GM19238 (cell line): Measurements from ENCODE around the gene REST.
A peak's percentile ranks its signal among the peaks of the same experiment; 100 is the strongest.
"Not testable (repeated sequence)": the region's sequence is repeated elsewhere in the genome, so short reads cannot be mapped to it uniquely, and the experiment has no call there.

Experiments
- DNase-seq: peaks from one replicate; pipeline ENCODE4 v3.0.0; 2011; ENCODE audit warnings: low spot score; ENCODE audit not compliant: insufficient read length

The REST gene

DNA sequence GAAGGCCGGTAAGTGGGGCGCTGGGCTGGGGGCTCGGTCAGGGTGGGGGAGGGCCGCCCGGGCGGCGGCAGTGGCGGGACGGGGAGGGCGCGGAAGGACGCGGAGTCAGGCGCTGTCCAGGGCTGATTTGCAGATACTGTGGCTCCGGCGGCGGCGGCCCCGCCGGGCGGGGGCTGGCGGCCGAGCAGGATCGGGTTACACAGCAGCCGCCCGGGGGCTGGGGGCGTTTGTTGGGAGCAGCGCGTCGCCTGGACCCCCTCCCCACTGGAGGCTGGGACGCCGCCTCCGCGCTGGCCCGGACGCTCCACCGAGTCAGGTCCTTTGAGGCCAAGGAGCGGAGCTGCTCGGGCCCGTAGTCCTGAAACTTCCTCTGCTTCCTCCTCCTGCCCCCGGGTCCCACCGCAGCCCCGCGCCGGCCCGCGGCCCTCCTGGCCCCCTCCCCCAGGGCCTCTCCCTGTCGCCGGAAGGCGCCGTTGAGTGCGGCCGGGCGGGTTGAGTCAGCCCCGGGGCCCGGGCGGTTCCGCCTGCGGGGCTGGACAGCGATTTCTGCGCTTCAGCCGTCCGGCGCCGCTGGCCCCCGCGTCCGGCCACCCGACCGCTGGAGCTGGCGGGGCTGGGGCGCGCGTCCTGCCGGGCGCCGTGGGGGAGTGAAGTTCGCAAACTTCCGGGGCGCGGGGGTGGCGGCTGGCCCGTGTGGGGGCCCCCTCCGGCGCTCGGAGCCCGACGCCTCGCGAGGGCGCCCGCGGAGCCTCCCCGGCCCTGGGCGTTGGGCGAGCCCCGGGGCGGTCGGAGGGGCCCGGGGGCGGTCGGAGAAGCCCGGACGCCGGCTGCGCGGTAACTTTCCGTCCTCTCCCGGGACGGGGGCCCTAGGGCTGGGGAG lies 746 bp downstream of the REST start:
- peak; percentile 83 for DNase-seq

DNA sequence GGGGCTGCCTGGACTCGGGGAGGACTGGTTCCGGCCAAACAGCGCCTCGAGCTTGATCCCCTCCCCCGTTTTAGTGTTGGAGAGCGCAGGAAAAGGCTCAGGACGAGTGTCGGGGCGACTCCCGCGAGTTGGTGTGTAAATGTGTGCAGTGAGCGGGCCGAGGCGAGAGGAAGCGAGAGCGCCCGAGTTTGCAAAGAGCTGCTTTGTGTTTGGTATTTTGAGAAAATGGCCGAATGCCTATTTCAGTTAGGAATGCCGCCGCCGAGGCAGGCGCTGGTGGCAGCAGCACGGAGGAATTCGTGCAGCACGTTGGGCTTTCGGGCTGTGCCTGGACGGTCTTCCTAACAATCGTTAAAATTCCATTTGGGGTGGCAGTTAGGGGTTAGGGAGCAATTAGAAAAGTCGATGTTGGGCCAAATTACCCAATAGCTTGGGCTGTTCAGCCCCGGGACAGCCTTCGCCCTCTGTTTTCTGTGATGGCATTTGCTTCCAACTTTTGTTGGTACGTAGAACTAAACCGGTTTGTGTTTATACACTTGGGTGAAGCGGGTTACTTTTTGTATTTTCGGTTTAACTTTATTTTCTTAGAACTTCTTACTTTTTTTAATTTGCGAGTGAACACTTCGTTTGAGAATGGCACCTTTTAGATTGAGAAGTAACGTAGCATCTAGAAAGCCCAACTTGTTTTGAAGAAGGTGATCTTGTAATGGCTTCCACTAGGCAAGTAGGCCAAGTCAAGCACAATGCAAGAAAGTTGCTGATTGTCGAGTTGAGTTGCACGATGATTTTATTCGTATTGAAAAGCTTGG lies 1.6 kb downstream of the REST start:
- peak; percentile 56 for DNase-seq

DNA sequence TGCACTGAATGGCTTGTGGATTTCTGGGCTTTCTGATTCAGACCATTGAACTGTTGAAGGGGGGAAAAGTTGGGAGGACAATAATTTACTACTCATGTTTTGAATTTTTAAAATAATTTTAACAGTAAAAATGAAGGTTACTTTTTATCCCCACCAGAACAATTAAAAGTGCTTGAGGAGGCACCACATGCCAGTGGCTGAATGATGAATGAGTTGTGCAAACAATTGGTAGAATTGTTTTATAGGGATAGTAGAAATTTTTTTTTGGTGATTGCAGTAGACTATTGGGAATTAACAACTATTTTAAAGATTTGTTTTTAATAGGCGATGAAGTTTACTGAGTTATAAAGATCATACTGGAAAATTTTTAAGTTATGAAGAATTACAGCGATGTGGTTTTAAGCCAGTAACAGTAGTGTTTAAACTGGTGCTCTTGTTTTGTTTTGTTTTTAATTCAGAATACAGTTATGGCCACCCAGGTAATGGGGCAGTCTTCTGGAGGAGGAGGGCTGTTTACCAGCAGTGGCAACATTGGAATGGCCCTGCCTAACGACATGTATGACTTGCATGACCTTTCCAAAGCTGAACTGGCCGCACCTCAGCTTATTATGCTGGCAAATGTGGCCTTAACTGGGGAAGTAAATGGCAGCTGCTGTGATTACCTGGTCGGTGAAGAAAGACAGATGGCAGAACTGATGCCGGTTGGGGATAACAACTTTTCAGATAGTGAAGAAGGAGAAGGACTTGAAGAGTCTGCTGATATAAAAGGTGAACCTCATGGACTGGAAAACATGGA lies 2.7 kb downstream of the REST start:
- DNase-seq = no peak

GRCh38 chr4:56914336-56914735 lies 6.6 kb downstream of the REST start:
- no peak for DNase-seq

DNA sequence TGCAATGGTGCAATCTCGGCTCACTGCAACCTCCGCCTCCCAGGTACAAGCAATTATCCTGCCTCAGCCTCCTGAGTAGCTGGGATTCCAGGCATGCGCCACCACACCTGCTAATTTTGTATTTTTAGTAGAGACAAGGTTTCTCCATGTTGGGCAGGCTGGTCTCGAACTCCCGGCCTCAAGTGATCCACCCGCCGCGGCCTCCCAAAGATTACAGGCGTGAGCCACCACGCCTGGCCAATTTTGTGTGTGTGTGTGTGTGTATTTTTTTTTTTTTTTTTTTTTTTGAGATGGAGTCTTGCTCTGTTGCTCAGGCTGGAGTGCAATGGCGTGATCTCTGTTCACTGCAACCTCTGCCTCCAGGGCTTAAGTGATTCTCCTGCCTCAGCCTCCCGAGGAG lies 7.3 kb downstream of the REST start:
- not testable (repeated sequence) for DNase-seq

GRCh38 chr4:56927196-56927595 lies 19.5 kb downstream of the REST start:
- no peak for DNase-seq

- DNase-seq = no peak
These were observed 22.9 kb downstream of the REST start for GRCh38 chr4:56930638-56931037.

DNA sequence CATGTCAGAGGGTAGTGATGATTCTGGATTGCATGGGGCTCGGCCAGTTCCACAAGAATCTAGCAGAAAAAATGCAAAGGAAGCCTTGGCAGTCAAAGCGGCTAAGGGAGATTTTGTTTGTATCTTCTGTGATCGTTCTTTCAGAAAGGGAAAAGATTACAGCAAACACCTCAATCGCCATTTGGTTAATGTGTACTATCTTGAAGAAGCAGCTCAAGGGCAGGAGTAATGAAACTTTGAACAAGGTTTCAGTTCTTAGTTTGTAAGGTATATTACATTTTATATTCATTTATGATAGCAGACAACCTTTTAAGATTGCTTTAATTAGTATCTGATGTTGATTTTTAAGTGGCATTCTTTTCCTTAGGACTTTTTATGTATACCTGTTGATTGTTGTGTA lies 24.2 kb downstream of the REST start:
- DNase-seq = no peak

GRCh38 chr4:56937262-56937661 lies 29.6 kb downstream of the REST start:
- DNase-seq = no peak

- not testable (repeated sequence) for DNase-seq
These were observed 32.1 kb downstream of the REST start for GRCh38 chr4:56939826-56940225.

DNA sequence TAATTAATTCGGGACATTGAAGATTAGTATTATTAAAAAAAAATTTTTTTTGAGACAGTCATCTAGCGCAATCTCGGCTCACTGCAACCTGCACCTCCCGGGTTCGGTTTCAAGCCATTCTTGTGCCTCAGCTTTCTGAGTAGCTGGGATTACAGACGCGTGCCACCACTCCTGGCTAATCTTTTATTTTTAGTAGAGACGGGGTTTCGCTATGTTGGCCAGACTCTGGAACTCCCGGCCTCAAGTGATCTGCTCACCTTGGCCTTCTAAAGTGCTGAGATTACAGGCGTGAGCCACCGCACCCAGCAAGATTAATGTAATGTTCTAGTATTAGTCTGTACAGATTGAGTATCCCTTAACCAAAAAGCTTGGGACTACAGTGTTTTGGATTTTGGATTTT lies 32.7 kb downstream of the REST start:
- DNase-seq = no peak

- DNase-seq = no peak
These were observed 33.3 kb downstream of the REST start for GRCh38 chr4:56940971-56941370.

DNA sequence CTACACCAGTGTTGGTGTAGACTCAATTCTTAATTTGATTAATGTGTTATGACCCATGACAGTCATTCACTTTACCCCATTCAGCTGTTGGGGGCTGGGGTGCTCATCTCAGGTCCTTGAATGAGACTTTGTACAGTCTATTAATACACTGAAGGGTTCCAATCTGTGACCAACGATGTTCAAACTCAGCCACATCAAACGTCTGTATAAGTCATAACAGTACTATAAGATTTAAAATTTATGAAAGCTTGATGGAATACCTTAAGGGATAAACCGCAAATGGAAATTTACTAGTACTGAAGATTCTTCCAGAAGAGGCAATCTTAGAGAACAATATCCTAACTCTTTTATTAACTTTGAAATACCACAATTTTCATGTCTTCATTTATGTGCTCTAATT lies 33.7 kb downstream of the REST start:
- DNase-seq = no peak

DNA sequence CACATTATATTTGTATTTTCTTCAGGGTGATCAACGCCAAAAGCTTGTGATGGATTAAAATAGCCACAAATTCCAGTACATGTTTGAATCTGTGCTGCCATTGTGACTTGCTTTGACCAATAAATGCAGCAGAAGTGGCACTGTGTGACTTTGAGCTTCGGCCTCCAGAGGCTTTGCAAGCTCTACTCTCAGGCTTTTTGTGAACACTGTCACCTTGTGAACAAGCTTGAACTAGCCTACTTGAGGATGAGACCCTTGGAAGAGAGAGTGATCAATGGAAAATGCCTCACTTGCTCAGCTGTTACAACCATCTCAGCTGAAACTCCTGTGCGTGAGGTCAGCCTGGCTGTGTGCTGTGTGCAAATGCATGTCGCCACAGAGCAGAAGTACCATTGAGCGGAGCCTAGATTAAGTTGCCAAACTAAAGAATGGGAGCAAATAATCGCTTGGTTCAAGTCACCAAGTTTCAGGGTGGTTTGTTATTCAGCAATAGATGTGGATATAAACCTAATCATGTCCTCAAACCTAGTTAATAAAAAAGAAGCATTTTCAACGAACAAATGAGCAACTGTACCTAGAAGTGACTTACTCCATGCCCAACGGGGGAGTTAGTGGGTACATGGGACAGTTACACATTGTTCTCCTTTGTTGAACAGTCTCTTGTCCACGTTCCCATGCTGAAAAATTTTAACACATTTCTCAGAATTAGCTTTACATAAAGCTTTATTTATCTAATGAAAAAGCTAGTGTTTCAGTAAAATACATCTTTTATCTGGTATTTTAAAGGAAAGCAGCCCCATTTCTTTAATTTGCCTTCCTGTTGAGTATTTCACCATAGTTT lies 46.2 kb downstream of the REST start:
- no peak for DNase-seq

- no peak for DNase-seq
These were observed 50.4 kb downstream of the REST start for GRCh38 chr4:56958111-56958517.

DNA sequence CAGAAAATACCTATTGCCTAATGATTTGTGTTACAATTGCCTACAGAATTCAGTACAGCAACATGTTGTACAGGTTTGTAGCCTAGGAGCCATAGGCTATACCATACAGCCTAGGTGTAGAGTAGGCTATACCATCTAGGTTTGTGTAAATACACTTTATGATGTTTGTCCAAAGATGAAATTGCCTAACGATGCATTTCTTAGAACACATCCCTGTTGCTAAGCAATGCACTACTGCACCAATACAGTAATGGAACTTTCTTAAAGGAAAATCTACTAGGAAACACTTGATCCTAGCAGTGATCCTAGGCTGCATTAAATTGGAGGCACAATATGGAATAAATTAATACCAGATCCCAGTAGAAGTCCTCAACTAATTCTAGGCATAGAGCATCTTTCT lies 51.4 kb downstream of the REST start:
- DNase-seq = no peak

DNA sequence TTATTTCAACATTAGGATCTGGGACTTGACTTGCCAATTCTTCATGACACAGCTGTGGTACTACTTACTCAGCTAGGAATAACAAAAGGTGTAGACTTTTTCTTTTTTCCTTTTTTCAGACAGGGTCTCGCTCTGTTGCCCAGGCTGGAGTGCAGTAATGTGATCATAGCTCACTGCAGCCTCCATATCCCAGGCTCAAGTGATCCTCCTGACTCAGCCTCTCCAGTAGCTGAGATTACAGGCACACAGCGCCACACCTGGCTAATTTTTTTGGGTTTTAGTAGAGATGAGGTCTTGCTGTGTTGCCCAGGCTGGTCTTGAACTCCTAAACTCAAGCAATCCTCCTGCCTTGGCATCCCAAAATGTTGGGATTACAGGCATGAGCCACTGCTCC lies 53.4 kb downstream of the REST start:
- DNase-seq = no peak

- DNase-seq = no peak
These were observed 63.7 kb downstream of the REST start for GRCh38 chr4:56971383-56971782.

DNA sequence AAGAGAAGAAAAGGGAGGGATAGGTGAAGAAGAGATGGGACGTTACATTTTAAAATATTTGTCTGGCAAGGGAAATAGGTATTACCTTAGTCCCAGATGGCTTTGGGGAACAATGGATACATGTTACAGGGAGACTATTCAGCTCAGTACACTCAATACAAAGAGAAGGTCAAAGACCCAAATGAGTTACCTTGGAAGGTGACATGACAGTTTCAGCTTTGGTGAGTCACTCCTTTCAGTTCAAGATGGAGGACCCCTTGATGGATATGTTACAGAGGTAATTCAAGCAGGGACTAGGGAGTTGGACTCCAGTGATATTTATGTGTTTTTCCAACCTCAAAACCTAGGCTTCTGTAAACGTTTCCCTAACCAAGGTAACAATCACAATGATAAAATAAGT lies 64.7 kb downstream of the REST start:
- no peak for DNase-seq

- no peak for DNase-seq
These were observed 65.1 kb downstream of the REST start for GRCh38 chr4:56972809-56973208.

DNA sequence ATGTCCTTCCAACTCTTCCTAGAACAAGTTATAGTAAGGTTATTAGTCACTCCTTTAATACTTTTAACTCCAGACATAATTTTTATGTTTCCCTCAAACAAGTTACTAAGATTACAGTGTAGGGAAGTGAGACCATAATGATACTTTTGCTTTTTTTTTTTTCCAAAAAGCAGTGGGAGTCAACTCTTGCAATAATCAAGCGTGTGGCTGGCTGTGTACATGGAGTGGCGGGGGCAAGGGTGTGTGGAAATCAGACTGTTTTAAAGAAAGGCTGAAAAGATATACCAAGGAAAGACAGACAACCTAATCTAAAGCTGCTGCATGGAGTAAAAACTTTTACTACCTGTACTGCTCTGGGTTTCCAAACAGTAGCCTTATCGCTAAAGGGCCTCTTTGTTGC lies 65.6 kb downstream of the REST start:
- no peak for DNase-seq
